PFSK-1 (cell line): ENCODE results near the gene DISP1.

Experiments
- FOXP2 ChIP-seq: optimal IDR thresholded peaks from 2 replicates; pipeline ENCODE3; 2011; ENCODE audit warnings: borderline replicate concordance, control low read depth, inconsistent platforms; ENCODE audit not compliant: insufficient read depth; ENCODE audit errors: extremely low read length, extremely low read depth
- POLR2AphosphoS5 ChIP-seq: IDR thresholded peaks from 2 replicates; pipeline ENCODE4 v1.6.1; 2012; ENCODE audit warnings: low read depth, mild to moderate bottlenecking, control low read depth, low read length, moderate library complexity
- SIN3A ChIP-seq: IDR thresholded peaks from 2 replicates; pipeline ENCODE4 v1.6.1; 2012; ENCODE audit warnings: mild to moderate bottlenecking, low read length, moderate library complexity, borderline replicate concordance; ENCODE audit not compliant: insufficient read depth
- TAF1 ChIP-seq: IDR thresholded peaks from 2 replicates; pipeline ENCODE4 v1.6.1; 2012; ENCODE audit warnings: low read length, control low read depth, borderline replicate concordance; ENCODE audit not compliant: insufficient read depth
- TF ChIP-seq, protein P1 (sequence below), 2 experiments: IDR thresholded peaks; 2 replicates each; pipeline versions ENCODE4 v1.6.1 to v1.8.0; 2011 to 2012; ENCODE audit warnings: low read depth in 2 of 2, low read length in 2 of 2, control low read depth in 1 of 2, inconsistent platforms in 1 of 2, mild to moderate bottlenecking in 1 of 2, moderate library complexity in 1 of 2; ENCODE audit not compliant: insufficient read depth in 1 of 2

DISP1 gene

DNA sequence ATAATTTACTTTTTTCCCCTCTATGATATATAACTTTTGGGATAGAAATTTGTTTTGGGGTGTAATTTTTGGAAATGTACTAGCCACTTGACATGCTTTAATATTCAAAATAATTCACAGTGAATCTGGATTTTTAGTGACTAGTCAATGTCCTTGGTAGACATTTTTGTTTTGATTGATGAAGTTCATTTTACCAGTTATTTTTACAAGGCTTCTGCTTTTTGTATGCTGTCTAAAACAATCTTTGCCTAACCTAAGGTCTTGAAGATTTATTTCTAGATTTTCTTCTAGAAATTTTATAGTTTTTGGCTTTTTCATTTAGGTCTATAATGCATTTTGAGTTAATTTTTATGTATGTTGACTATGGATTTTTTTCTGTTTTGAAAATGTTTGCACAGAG is 30.9 kb downstream of the DISP1 start:
- TF ChIP-seq FOXP2 (no peak), SIN3A (no peak), POLR2AphosphoS5 (no peak)
- TF ChIP-seq, protein P1, sequence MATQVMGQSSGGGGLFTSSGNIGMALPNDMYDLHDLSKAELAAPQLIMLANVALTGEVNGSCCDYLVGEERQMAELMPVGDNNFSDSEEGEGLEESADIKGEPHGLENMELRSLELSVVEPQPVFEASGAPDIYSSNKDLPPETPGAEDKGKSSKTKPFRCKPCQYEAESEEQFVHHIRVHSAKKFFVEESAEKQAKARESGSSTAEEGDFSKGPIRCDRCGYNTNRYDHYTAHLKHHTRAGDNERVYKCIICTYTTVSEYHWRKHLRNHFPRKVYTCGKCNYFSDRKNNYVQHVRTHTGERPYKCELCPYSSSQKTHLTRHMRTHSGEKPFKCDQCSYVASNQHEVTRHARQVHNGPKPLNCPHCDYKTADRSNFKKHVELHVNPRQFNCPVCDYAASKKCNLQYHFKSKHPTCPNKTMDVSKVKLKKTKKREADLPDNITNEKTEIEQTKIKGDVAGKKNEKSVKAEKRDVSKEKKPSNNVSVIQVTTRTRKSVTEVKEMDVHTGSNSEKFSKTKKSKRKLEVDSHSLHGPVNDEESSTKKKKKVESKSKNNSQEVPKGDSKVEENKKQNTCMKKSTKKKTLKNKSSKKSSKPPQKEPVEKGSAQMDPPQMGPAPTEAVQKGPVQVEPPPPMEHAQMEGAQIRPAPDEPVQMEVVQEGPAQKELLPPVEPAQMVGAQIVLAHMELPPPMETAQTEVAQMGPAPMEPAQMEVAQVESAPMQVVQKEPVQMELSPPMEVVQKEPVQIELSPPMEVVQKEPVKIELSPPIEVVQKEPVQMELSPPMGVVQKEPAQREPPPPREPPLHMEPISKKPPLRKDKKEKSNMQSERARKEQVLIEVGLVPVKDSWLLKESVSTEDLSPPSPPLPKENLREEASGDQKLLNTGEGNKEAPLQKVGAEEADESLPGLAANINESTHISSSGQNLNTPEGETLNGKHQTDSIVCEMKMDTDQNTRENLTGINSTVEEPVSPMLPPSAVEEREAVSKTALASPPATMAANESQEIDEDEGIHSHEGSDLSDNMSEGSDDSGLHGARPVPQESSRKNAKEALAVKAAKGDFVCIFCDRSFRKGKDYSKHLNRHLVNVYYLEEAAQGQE (IDR thresholded peaks at IDR 0.05; ENCODE audit: insufficient read depth in 1 of 2, low read depth in 2 of 2, low read length in 2 of 2), result no peak

DNA sequence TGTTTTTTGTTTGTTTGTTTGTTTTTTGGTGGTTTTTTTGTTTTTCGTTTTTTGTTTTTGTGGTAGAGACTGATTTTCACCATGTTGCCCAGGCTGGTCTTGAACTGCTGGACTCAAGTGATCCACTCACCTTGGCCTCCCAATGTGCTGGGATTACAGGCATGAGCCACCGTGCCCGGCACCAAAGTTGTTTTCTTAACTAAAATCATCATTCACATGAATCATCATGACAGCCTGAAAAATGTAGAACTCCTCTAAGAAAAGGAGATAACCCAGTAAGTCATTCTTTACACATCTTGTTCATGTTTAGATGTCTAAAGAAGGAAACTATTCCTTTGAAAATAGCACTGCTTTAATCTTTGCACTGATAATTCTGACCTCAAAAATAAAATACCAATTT is 37.5 kb downstream of the DISP1 start:
- TF ChIP-seq POLR2AphosphoS5 (no peak), FOXP2 (no peak), SIN3A (no peak), TAF1 (no peak)
- TF ChIP-seq, protein P1 (IDR thresholded peaks at IDR 0.05; ENCODE audit: insufficient read depth in 1 of 2, low read depth in 2 of 2, low read length in 2 of 2), result no peak

DNA sequence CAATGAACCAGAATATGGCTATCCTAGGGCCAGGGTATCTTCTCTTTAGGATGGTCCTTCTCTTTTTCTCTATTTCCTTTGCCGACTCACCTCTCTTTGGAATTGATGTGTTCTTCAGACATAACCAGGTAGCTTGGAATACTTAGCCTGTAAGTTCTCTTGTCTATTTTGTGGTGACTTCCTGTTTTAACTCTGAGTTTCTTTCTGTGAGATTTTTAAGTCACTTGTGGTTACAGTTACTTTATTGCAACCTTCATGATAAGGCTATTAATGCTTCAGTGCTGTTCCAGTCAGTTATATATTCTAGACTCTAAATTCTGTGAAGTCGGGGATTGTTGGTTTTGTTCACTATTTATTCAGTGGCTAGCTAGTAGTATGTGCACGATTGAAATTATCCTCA is 46.2 kb downstream of the DISP1 start:
- TF ChIP-seq TAF1 (no peak), SIN3A (no peak), POLR2AphosphoS5 (no peak), FOXP2 (no peak)
- TF ChIP-seq, protein P1 (IDR thresholded peaks at IDR 0.05; ENCODE audit: insufficient read depth in 1 of 2, low read depth in 2 of 2, low read length in 2 of 2), result no peak
